Spleen (tissue), 11 donors: Measurements from ENCODE around the gene AGFG1. TPM values are rescaled to one million over a fixed set of nuclear protein-coding genes. Genes with fewer than 3 reads are reported as not detected.

Source experiments
- DNase-seq: peaks from one replicate; pipeline ENCODE4 v3.0.0-alpha.2; 2020
- H3K27ac ChIP-seq, 8 donors: fragments of 200-600 bp; sonication (generic) in 7 of 8; 1 replicate in 4 of 8; 2 replicates in 4 of 8; pipeline versions ENCODE4 v1.5.0 to v1.8.0; 2016 to 2021; ENCODE audit warnings: inconsistent platforms in 4 of 8, mild to moderate bottlenecking in 4 of 8, moderate library complexity in 1 of 8
- H3K27me3 ChIP-seq, 7 donors: fragments of 200-600 bp; sonication (generic) in 6 of 7; replicated peaks in 1 of 7; 1 replicate in 4 of 7; 2 replicates in 3 of 7; pipeline versions ENCODE4 v1.5.0 to v1.8.0; 2016 to 2021; ENCODE audit warnings: inconsistent platforms in 3 of 7, mild to moderate bottlenecking in 1 of 7
- H3K36me3 ChIP-seq, 6 donors: fragments of 200-600 bp; sonication (generic) in 5 of 6; 1 replicate in 4 of 6; 2 replicates in 2 of 6; pipeline versions ENCODE4 v1.5.0 to v1.8.0; 2016 to 2021; ENCODE audit warnings: inconsistent platforms in 2 of 6
- H3K4me1 ChIP-seq, 6 donors: fragments of 200-600 bp; sonication (generic) in 5 of 6; 1 replicate in 3 of 6; 2 replicates in 3 of 6; pipeline versions ENCODE4 v1.5.0 to v1.8.0; 2016 to 2021; ENCODE audit warnings: inconsistent platforms in 3 of 6
- H3K4me3 ChIP-seq, 8 donors: fragments of 200-600 bp; sonication (generic) in 7 of 8; 1 replicate in 4 of 8; 2 replicates in 4 of 8; pipeline versions ENCODE4 v1.5.0 to v1.8.0; 2016 to 2021; ENCODE audit warnings: inconsistent platforms in 4 of 8, mild to moderate bottlenecking in 4 of 8, moderate library complexity in 2 of 8
- H3K9me3 ChIP-seq, 8 donors: fragments of 200-600 bp; sonication (generic) in 7 of 8; 1 replicate in 4 of 8; 2 replicates in 4 of 8; pipeline versions ENCODE4 v1.5.0 to v1.8.0; 2016 to 2021; ENCODE audit warnings: inconsistent platforms in 4 of 8
- CTCF ChIP-seq, 11 experiments: fragments of 200-600 bp in 7 of 11; fragments of 450-650 bp in 4 of 11; sonication (generic) in 4 of 11; IDR thresholded peaks in 8 of 11; conservative IDR thresholded peaks in 3 of 11; 1 replicate in 7 of 11; 2 replicates in 4 of 11; pipeline versions ENCODE4 v1.4.0 to v1.8.0; 2016 to 2021; ENCODE audit warnings: antibody characterized with exemption in 11 of 11, inconsistent platforms in 4 of 11, mild to moderate bottlenecking in 1 of 11
- POLR2A ChIP-seq, 3 donors: fragments of 450-650 bp; IDR thresholded peaks; one replicate each; pipeline ENCODE4 v1.5.1; 2017; ENCODE audit warnings: antibody characterized with exemption in 3 of 3, mild to moderate bottlenecking in 1 of 3
- POLR2AphosphoS5 ChIP-seq, 3 donors: sonication (generic); formaldehyde crosslinking; IDR thresholded peaks; one replicate each; pipeline ENCODE4 v1.5.1; 2017; ENCODE audit warnings: antibody characterized with exemption in 3 of 3
- WGBS, 5 donors: extraction: QIAGEN DNeasy Blood & Tissue Kit in 3 of 5; methylation state at CpG; one replicate each; pipeline versions ENCODE4 v1.1.5 to v1.1.7; 2013 to 2018; 5-methylcytosine and 5-hydroxymethylcytosine counted together
- intact Hi-C: fragments of 100-400 bp; cut with DNase I; formaldehyde crosslinking; loops from one replicate; pipeline ENCODE4 v1.15.0; 2023; ENCODE audit warnings: low total_unique reads
- polyA plus RNA-seq, 3 donors: library from polyadenylated mRNA; stranded (reverse); fragments of 200-250 nt; gene quantifications; one replicate each; pipeline ENCODE4 v1.2.1, GENCODE V29; 2013
- total RNA-seq, 7 donors: library from RNA; depleted of rRNA in 3 of 7; stranded (reverse); fragments of >200 nt in 3 of 7; fragmentation: NEBNext Ultra II Directional in 4 of 7; extraction: Animal tissue kit (Norgen Biotek cat#: 25700) in 4 of 7; gene quantifications; one replicate each; pipeline versions ENCODE4 v1.1.0 to v1.2.1, GENCODE V29; 2016 to 2021
- donor health status: healthy with polysubstance abuse.
- donor health status: DM: no; HTN: no; CAD: no; lungs with moderate emphysema.
- donor health status: DM: no; HTN: no; CAD: no.
- donor health status: Bipolar disorder and iron deficiency.
- donor health status: healthy.
- donor health status: DM: no; HTN: no; CAD: no.
- donor health status: DM: yes; HTN: yes; CAD: no.

AGFG1 gene
- total and polyA plus RNA-seq, 10 donors = 23.6 to 111 (median 79.1) TPM

GRCh38 chr2:227450926-227451654 is 20.9 kb upstream of the AGFG1 start:
- intact Hi-C loops = no loop called here

DNA sequence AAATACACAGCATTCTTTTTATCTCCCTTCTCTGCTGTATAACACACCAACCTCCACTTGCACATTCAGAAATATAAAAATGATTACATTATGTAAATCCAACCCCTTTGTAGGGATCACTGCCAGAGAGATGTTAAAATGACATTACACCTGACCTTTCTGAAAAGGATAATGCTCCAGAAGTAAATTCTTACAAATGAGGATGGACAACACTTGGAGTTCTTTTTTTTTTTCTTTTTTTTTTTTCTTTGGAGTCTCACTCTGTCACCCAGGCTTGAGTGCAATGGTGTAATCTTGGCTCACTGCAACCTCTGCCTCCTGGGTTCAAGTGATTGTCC is 20.3 kb upstream of the AGFG1 start:
- DNase-seq = no peak
- Histone ChIP-seq H3K4me3 (no peak overlapping the region), H3K27ac (peak overlapping the region in 6 of 8 donors; percentile 18 to 86 (median 74)), H3K4me1 (peaks cover 0 to 61% (median 16%) of the 10 kb centered on the region in 6 donors), H3K36me3 (no peaks in the 10 kb centered on the region), H3K27me3 (no peaks in the 10 kb centered on the region), H3K9me3 (no peaks in the 10 kb centered on the region)
- intact Hi-C loops = no loop called here
- no peak for TF ChIP-seq POLR2AphosphoS5 (IDR thresholded peaks at IDR 0.05)
- TF ChIP-seq POLR2A (IDR thresholded peaks at IDR 0.05) = no peak
- no peak for TF ChIP-seq CTCF (IDR thresholded peaks at IDR 0.05 in 8 of 11, conservative IDR thresholded peaks at IDR 0.05 in 3 of 11)

More at GRCh38 chr2:227450926-227451654, 20.9 kb upstream of the AGFG1 start:
- 43 to 68% (median 52%) methylated on average over 5 of the region's 5 CpGs for WGBS, 5 donors
- DNase-seq = no peak
- H3K27me3 ChIP-seq = no peaks in the 10 kb centered on the region
- no peak for TF ChIP-seq CTCF (IDR thresholded peaks at IDR 0.05 in 8 of 11, conservative IDR thresholded peaks at IDR 0.05 in 3 of 11)
- TF ChIP-seq POLR2AphosphoS5 (IDR thresholded peaks at IDR 0.05) = no peak
- TF ChIP-seq POLR2A (IDR thresholded peaks at IDR 0.05) = no peak
- no peaks in the 10 kb centered on the region for H3K9me3 ChIP-seq
- H3K4me1 ChIP-seq = peaks cover 0 to 61% (median 16%) of the 10 kb centered on the region in 6 donors
- no peaks in the 10 kb centered on the region for H3K36me3 ChIP-seq
- peak overlapping the region in 1 of 8 donors; percentile 5 for H3K4me3 ChIP-seq
- peak overlapping the region in 6 of 8 donors; percentile 18 to 86 (median 74) for H3K27ac ChIP-seq

DNA sequence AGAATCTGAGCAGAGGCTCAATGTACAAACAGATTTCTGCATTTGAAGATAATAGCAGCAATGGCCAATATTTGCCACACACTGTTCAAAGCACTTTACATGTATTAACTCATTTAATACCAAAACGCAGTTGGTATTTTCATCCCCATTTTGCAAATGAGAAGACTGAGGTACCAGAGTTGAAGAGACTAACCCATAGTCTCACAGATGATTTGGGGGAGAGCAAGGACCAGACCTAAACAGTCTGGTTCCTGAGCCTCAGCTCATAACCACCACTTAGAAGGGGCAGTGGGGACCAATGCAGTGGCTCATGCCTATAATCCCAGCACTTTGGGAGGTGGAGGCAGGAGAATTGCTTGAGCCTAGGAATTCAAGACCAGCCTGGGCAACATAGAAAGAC is 18.1 kb upstream of the AGFG1 start:
- Histone ChIP-seq H3K9me3 (no peaks in the 10 kb centered on the region), H3K27ac (peak overlapping the region in 2 of 8 donors; percentile 83 to 86), H3K4me3 (no peak overlapping the region), H3K27me3 (no peaks in the 10 kb centered on the region), H3K4me1 (peaks cover 0 to 61% (median 16%) of the 10 kb centered on the region in 6 donors), H3K36me3 (no peaks in the 10 kb centered on the region)
- no peak for DNase-seq
- TF ChIP-seq CTCF (IDR thresholded peaks at IDR 0.05 in 8 of 11, conservative IDR thresholded peaks at IDR 0.05 in 3 of 11) = no peak
- no peak for TF ChIP-seq POLR2AphosphoS5 (IDR thresholded peaks at IDR 0.05)
- no peak for TF ChIP-seq POLR2A (IDR thresholded peaks at IDR 0.05)
- WGBS, 5 donors = 89 to 100% (median 96%) methylated on average over 1 of the region's 1 CpG
- intact Hi-C loops = no loop called here

GRCh38 chr2:227454323-227454860 is 17.6 kb upstream of the AGFG1 start:
- Histone ChIP-seq H3K27ac (peak overlapping the region in 3 of 8 donors; percentile 55 to 86 (median 83)), H3K27me3 (no peaks in the 10 kb centered on the region), H3K4me1 (peaks cover 0 to 64% (median 18%) of the 10 kb centered on the region in 6 donors), H3K4me3 (no peak overlapping the region), H3K36me3 (no peaks in the 10 kb centered on the region), H3K9me3 (no peaks in the 10 kb centered on the region)
- DNase-seq = no peak
- TF ChIP-seq POLR2A (IDR thresholded peaks at IDR 0.05) (no peak), POLR2AphosphoS5 (IDR thresholded peaks at IDR 0.05) (no peak), CTCF (IDR thresholded peaks at IDR 0.05 in 8 of 11, conservative IDR thresholded peaks at IDR 0.05 in 3 of 11) (no peak)
- intact Hi-C loops = no loop called here
